MM.1S (cell line): ENCODE results near the gene FGF8.

Experiments
- DNase-seq: peaks from one replicate; pipeline ENCODE4 v3.0.0-alpha.2; 2015
- H2AFZ ChIP-seq: fragments of 300-600 bp; sonication (generic); 2 replicates; pipeline ENCODE4 v1.6.0; 2016; ENCODE audit warnings: antibody characterized with exemption, low read length
- H3F3A ChIP-seq: fragments of 300-600 bp; sonication (generic); 2 replicates; pipeline ENCODE4 v1.6.1; 2016; ENCODE audit warnings: mild to moderate bottlenecking, antibody characterized with exemption, low read length, moderate library complexity, mixed read lengths; ENCODE audit not compliant: insufficient read depth
- H3K27ac ChIP-seq: fragments of 300-600 bp; sonication (generic); 2 replicates; pipeline ENCODE4 v1.5.1; 2016; ENCODE audit warnings: mild to moderate bottlenecking, low read length
- H3K27me3 ChIP-seq: fragments of 300-600 bp; sonication (generic); replicated peaks from 2 replicates; pipeline ENCODE4 v1.6.0; 2016; ENCODE audit warnings: low read length; ENCODE audit not compliant: insufficient read depth
- H3K36me3 ChIP-seq: fragments of 300-600 bp; sonication (generic); replicated peaks from 2 replicates; pipeline ENCODE4 v1.6.1; 2016; ENCODE audit warnings: mild to moderate bottlenecking, low read length, mixed read lengths; ENCODE audit not compliant: insufficient read depth
- H3K4me1 ChIP-seq: fragments of 300-600 bp; sonication (generic); 2 replicates; pipeline ENCODE4 v1.6.1; 2016; ENCODE audit warnings: low read length, mixed read lengths
- H3K4me2 ChIP-seq: fragments of 300-600 bp; sonication (generic); 2 replicates; pipeline ENCODE4 v1.6.0; 2016; ENCODE audit warnings: low read depth, low read length
- H3K4me3 ChIP-seq: fragments of 300-600 bp; sonication (generic); 2 replicates; pipeline ENCODE4 v1.5.1; 2016; ENCODE audit warnings: low read length, mixed read lengths
- H3K79me2 ChIP-seq: fragments of 300-600 bp; sonication (generic); 2 replicates; pipeline ENCODE4 v1.6.1; 2016; ENCODE audit warnings: mixed run types, low read length, mixed read lengths
- H3K9ac ChIP-seq: fragments of 300-600 bp; sonication (generic); 2 replicates; pipeline ENCODE4 v1.6.1; 2016; ENCODE audit warnings: low read length, mixed read lengths
- H3K9me2 ChIP-seq: fragments of 300-600 bp; sonication (generic); replicated peaks from 2 replicates; pipeline ENCODE4 v1.6.1; 2016; ENCODE audit warnings: mild to moderate bottlenecking, low read length, mixed read lengths; ENCODE audit not compliant: insufficient read depth
- H3K9me3 ChIP-seq: fragments of 300-600 bp; sonication (generic); replicated peaks from 2 replicates; pipeline ENCODE4 v1.6.1; 2016; ENCODE audit warnings: mild to moderate bottlenecking, low read length, mixed read lengths; ENCODE audit not compliant: insufficient read depth
- H4K20me1 ChIP-seq: fragments of 300-600 bp; sonication (generic); 2 replicates; pipeline ENCODE4 v1.6.1; 2016; ENCODE audit warnings: mild to moderate bottlenecking, low read length, moderate library complexity, mixed read lengths; ENCODE audit not compliant: insufficient read depth
- CTCF ChIP-seq: fragments of 300-600 bp; sonication (generic); IDR thresholded peaks from 2 replicates; pipeline ENCODE4 v1.5.1; 2016; ENCODE audit warnings: antibody characterized with exemption, low read length, mixed read lengths
- EZH2 ChIP-seq: fragments of 300-600 bp; sonication (generic); optimal IDR thresholded peaks from 2 replicates; pipeline ENCODE3; 2017; ENCODE audit warnings: low read depth, mild to moderate bottlenecking, antibody characterized with exemption, low read length, mixed read lengths
- EZH2phosphoT487 ChIP-seq: fragments of 300-600 bp; sonication (generic); IDR thresholded peaks from 2 replicates; pipeline ENCODE4 v1.6.1; 2018; ENCODE audit warnings: antibody characterized with exemption, low read length

The FGF8 gene

GRCh38 chr10:101768791-101769170 lies 7.1 kb downstream of the FGF8 start:
- Histone ChIP-seq H3K27me3 (peaks cover 56% of the 10 kb centered on the region), H3K27ac (no peak overlapping the region), H3K9me3 (no peaks in the 10 kb centered on the region), H3K4me1 (no peaks in the 10 kb centered on the region), H4K20me1 (no peaks in the 10 kb centered on the region), H3K79me2 (no peaks in the 10 kb centered on the region), H3K9ac (no peak overlapping the region), H3K9me2 (no peaks in the 10 kb centered on the region), H2AFZ (no peak overlapping the region), H3K4me3 (no peak overlapping the region), H3F3A (no peaks in the 10 kb centered on the region), H3K4me2 (no peak overlapping the region), H3K36me3 (no peaks in the 10 kb centered on the region)
- TF ChIP-seq CTCF = no peak
- TF ChIP-seq EZH2 = no peak
- TF ChIP-seq EZH2phosphoT487 = no peak
- DNase-seq = no peak

- Histone ChIP-seq H3K79me2 (no peaks in the 10 kb centered on the region), H3F3A (no peaks in the 10 kb centered on the region), H3K4me1 (no peaks in the 10 kb centered on the region), H3K27ac (no peak overlapping the region), H3K4me2 (no peak overlapping the region), H3K36me3 (no peaks in the 10 kb centered on the region), H3K27me3 (peaks cover 50% of the 10 kb centered on the region), H2AFZ (no peak overlapping the region), H3K9me3 (no peaks in the 10 kb centered on the region), H3K4me3 (no peak overlapping the region), H3K9ac (no peak overlapping the region), H4K20me1 (no peaks in the 10 kb centered on the region), H3K9me2 (no peaks in the 10 kb centered on the region)
- no peak for TF ChIP-seq EZH2
- TF ChIP-seq EZH2phosphoT487 = no peak
- TF ChIP-seq CTCF = no peak
- DNase-seq = no peak
Observed at GRCh38 chr10:101767966-101768790, 7.7 kb downstream of the FGF8 start.

- Histone ChIP-seq H3K27ac (no peak overlapping the region), H3K9me2 (no peaks in the 10 kb centered on the region), H3K79me2 (no peaks in the 10 kb centered on the region), H3K4me2 (no peak overlapping the region), H3K27me3 (peaks cover 44% of the 10 kb centered on the region), H3K9ac (no peak overlapping the region), H4K20me1 (no peaks in the 10 kb centered on the region), H3K9me3 (no peaks in the 10 kb centered on the region), H2AFZ (no peak overlapping the region), H3F3A (no peaks in the 10 kb centered on the region), H3K36me3 (no peaks in the 10 kb centered on the region), H3K4me1 (no peaks in the 10 kb centered on the region), H3K4me3 (no peak overlapping the region)
- no peak for DNase-seq
- no peak for TF ChIP-seq EZH2phosphoT487
- TF ChIP-seq EZH2 = no peak
- TF ChIP-seq CTCF = no peak
Observed at GRCh38 chr10:101767600-101767945, 8.3 kb downstream of the FGF8 start.
